ENCODE measurements around the gene ZNF282. TPM values are rescaled to one million over a fixed set of nuclear protein-coding genes. Genes with fewer than 3 reads are reported as not detected.

ZNF282 gene
- total and polyA plus RNA-seq, 9 of the 15 experiments (the other 6 are each of a cell fraction or from before 2014, with no cell fraction given) = 0.76 to 58.6 (median 17.4) TPM

DNA sequence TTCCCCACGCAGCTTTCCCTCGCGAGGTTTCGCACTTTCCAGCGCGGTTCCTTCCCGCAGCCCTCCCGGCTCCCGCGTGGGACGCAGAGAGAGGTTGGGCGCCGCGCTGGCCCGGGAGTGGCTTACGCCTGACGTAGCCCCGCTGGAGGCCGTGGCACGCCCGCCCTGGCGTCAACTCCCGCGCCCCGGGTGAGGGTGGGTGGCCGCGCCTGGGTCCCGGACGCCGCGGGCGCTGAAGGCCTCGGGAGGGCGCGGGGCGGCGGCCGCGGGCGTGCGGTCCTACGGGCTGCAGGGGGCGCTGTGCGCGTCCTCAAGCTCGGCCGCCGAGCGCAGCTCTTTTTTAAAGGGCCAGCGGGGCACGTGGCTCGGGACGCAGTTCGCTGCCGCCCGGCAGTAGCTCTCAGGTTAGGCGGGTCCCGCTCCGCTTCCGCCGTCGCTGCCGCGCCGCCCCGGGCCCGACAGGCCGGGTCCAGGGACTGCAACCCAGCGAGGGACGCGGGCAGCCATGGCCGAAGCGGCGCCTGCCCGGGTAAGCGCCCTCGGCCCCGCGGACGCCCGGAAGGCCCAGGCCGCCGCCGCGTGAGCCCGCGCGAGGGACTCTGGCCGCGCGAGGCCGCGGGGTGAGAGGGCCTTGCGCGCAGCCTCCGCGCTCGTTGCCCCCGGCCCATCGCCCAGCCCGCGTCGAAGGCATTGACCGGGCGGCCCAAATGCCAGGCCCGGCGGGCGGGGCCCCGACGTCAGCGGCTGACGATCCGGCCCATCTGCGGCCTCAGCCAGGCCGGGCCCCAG lies 66.7 kb downstream of the ZNF282 start, which contains the start of gene ZNF783 (continued):
- TF ChIP-seq, protein P1, sequence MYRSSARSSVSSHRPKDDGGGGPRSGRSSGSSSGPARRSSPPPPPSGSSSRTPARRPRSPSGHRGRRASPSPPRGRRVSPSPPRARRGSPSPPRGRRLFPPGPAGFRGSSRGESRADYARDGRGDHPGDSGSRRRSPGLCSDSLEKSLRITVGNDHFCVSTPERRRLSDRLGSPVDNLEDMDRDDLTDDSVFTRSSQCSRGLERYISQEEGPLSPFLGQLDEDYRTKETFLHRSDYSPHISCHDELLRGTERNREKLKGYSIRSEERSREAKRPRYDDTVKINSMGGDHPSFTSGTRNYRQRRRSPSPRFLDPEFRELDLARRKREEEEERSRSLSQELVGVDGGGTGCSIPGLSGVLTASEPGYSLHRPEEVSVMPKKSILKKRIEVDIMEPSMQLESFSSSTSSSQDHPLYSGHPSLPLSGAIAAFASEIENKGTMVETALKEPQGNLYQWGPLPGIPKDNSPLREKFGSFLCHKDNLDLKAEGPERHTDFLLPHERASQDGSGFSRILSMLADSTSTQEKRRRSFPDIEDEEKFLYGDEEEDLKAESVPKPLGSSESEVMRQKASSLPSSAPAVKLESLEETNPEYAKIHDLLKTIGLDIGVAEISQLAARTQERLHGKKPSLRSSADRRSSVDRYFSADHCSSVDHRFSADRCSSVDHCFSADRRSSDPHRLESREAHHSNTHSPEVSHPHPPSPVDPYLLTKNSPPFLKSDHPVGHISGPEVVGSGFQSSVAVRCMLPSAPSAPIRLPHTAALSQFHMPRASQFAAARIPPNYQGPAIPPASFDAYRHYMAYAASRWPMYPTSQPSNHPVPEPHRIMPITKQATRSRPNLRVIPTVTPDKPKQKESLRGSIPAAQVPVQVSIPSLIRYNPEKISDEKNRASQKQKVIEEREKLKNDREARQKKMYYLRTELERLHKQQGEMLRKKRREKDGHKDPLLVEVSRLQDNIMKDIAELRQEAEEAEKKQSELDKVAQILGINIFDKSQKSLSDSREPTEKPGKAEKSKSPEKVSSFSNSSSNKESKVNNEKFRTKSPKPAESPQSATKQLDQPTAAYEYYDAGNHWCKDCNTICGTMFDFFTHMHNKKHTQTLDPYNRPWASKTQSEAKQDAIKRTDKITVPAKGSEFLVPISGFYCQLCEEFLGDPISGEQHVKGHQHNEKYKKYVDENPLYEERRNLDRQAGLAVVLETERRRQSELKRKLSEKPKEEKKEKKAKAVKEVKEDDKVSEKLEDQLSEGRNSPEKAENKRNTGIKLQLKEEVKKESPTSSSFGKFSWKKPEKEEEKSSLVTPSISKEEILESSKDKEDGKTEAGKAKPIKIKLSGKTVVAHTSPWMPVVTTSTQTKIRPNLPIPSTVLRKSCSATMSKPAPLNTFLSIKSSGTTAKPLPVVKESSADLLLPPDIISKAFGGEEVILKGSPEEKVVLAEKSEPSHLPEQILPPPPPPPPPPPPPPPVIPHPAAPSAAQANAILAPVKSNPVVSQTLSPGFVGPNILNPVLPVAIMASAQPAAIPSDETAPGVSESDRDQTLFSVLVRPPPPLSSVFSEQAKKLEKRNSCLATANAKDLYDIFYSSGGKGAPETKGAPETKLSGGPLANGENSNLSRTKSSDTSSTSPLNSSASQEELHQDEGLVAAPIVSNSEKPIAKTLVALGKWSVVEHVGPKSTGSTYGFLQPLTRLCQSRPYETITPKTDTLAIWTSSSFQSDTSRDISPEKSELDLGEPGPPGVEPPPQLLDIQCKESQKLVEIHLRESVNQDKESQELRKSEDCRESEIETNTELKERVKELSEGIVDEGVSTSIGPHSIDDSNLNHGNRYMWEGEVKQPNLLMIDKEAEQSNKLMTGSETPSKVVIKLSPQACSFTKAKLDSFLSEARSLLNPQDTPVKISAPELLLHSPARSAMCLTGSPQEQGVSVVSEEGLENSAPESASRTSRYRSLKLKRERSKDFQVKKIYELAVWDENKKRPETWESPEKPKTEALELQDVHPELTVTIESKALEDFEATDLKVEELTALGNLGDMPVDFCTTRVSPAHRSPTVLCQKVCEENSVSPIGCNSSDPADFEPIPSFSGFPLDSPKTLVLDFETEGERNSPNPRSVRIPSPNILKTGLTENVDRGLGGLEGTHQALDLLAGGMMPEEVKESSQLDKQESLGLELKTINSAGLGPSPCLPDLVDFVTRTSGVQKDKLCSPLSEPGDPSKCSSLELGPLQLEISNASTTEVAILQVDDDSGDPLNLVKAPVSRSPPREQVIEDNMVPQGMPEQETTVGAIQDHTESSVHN (IDR thresholded peaks at IDR 0.05; ENCODE audit: borderline replicate concordance in 1 of 2, low read depth in 1 of 2) = no peak
- TF ChIP-seq ZNF589 (CRISPR knock-in tag; IDR thresholded peaks at IDR 0.05; ENCODE audit: low read depth) (no peak), ZNF143 (CRISPR knock-in tag; IDR thresholded peaks at IDR 0.05) (no peak), HNRNPL (IDR thresholded peaks at IDR 0.05; ENCODE audit: low read depth, low read length) (peak; percentile 39; the same call in 1 of the 2 replicates), MAFG (tag; conservative IDR thresholded peaks at IDR 0.05) (no peak), RFX7 (CRISPR knock-in tag; IDR thresholded peaks at IDR 0.05) (no peak), ZFP36 (IDR thresholded peaks at IDR 0.05; ENCODE audit: low read depth, low read length, partially characterized antibody) (no peak), ZNF785 (CRISPR knock-in tag; IDR thresholded peaks at IDR 0.05) (no peak), BHLHE40 (IDR thresholded peaks at IDR 0.05; ENCODE audit: low read length) (peak; percentile 68), NR2C1 (IDR thresholded peaks at IDR 0.05) (no peak), NR2C1 (tag; IDR thresholded peaks at IDR 0.05) (no peak), ZNF766 (CRISPR knock-in tag; conservative IDR thresholded peaks at IDR 0.05) (no peak; the same call in 1 of the 2 replicates), ZNF699 (CRISPR knock-in tag; IDR thresholded peaks at IDR 0.05; ENCODE audit: insufficient replicate concordance) (no peak)
- TF ChIP-seq, protein P2, sequence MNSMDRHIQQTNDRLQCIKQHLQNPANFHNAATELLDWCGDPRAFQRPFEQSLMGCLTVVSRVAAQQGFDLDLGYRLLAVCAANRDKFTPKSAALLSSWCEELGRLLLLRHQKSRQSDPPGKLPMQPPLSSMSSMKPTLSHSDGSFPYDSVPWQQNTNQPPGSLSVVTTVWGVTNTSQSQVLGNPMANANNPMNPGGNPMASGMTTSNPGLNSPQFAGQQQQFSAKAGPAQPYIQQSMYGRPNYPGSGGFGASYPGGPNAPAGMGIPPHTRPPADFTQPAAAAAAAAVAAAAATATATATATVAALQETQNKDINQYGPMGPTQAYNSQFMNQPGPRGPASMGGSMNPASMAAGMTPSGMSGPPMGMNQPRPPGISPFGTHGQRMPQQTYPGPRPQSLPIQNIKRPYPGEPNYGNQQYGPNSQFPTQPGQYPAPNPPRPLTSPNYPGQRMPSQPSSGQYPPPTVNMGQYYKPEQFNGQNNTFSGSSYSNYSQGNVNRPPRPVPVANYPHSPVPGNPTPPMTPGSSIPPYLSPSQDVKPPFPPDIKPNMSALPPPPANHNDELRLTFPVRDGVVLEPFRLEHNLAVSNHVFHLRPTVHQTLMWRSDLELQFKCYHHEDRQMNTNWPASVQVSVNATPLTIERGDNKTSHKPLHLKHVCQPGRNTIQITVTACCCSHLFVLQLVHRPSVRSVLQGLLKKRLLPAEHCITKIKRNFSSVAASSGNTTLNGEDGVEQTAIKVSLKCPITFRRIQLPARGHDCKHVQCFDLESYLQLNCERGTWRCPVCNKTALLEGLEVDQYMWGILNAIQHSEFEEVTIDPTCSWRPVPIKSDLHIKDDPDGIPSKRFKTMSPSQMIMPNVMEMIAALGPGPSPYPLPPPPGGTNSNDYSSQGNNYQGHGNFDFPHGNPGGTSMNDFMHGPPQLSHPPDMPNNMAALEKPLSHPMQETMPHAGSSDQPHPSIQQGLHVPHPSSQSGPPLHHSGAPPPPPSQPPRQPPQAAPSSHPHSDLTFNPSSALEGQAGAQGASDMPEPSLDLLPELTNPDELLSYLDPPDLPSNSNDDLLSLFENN (IDR thresholded peaks at IDR 0.05; ENCODE audit: low read depth in 2 of 2, low read length in 2 of 2) = no peak
